Neural cell (in vitro differentiated cells): ENCODE results near the gene SV2C. TPM values are rescaled to one million over a fixed set of nuclear protein-coding genes. Genes with fewer than 3 reads are reported as not detected.
"Not testable (repeated sequence)": the region's sequence is repeated elsewhere in the genome, so short reads cannot be mapped to it uniquely, and the experiment has no call there.

Experiments
- H2AFZ ChIP-seq: fragments of 200-600, 300-800 bp; sonication (generic), shearing (Covaris generic); 2 replicates; pipeline ENCODE4 v1.6.0; 2014; ENCODE audit warnings: low read depth, mild to moderate bottlenecking, antibody characterized with exemption, low read length, moderate library complexity
- H3F3A ChIP-seq: fragments of 200-600 bp; shearing (Covaris generic); 2 replicates; pipeline ENCODE4 v1.6.1; 2016; ENCODE audit warnings: mild to moderate bottlenecking, moderate library complexity, mixed read lengths, antibody characterized with exemption, low read length; ENCODE audit not compliant: insufficient read depth, poor library complexity, severe bottlenecking
- H3K27ac ChIP-seq: fragments of 200-600, 300-800 bp; sonication (generic), shearing (Covaris generic); 2 replicates; pipeline ENCODE4 v1.5.1; 2014; ENCODE audit warnings: mild to moderate bottlenecking, low read length, moderate library complexity
- H3K27me3 ChIP-seq: fragments of 300-800, 200-600 bp; sonication (generic), shearing (Covaris generic); 2 replicates; pipeline ENCODE4 v1.6.0; 2014; ENCODE audit warnings: mild to moderate bottlenecking, low read depth, low read length, moderate library complexity; ENCODE audit not compliant: insufficient read depth
- H3K36me3 ChIP-seq: fragments of 300-800, 200-600 bp; sonication (generic), shearing (Covaris generic); 2 replicates; pipeline ENCODE4 v1.5.1; 2014; ENCODE audit warnings: mild to moderate bottlenecking, antibody characterized with exemption, low read length, moderate library complexity; ENCODE audit not compliant: insufficient read depth
- H3K4me2 ChIP-seq: fragments of 300-800, 200-600 bp; sonication (generic), shearing (Covaris generic); 2 replicates; pipeline ENCODE4 v1.6.0; 2014; ENCODE audit warnings: mild to moderate bottlenecking, low read length
- H3K4me3 ChIP-seq: fragments of 300-800, 200-600 bp; sonication (generic), shearing (Covaris generic); 2 replicates; pipeline ENCODE4 v1.5.1; 2014; ENCODE audit warnings: mild to moderate bottlenecking, low read length, moderate library complexity
- H3K79me2 ChIP-seq: fragments of 200-600 bp; shearing (Covaris generic); replicated peaks from 2 replicates; pipeline ENCODE4 v1.6.0; 2014; ENCODE audit warnings: mild to moderate bottlenecking, low read length, moderate library complexity; ENCODE audit not compliant: insufficient read depth
- H3K9ac ChIP-seq: fragments of 300-800, 200-600 bp; sonication (generic), shearing (Covaris generic); 2 replicates; pipeline ENCODE4 v1.6.1; 2016; ENCODE audit warnings: mild to moderate bottlenecking, low read length, mixed read lengths
- H3K9me2 ChIP-seq: fragments of 200-600 bp; shearing (Covaris generic); 2 replicates; pipeline ENCODE4 v1.6.1; 2016; ENCODE audit warnings: mild to moderate bottlenecking, low read length, mixed read lengths; ENCODE audit not compliant: insufficient read depth
- H3K9me3 ChIP-seq: fragments of 200-600, 300-800 bp; sonication (generic), shearing (Covaris generic); 2 replicates; pipeline ENCODE4 v1.6.1; 2016; ENCODE audit warnings: mild to moderate bottlenecking, mixed run types, low read length, moderate library complexity, mixed read lengths
- H4K20me1 ChIP-seq: fragments of 200-600 bp; shearing (Covaris generic); 2 replicates; pipeline ENCODE4 v1.6.1; 2016; ENCODE audit warnings: mild to moderate bottlenecking, mixed run types; ENCODE audit not compliant: insufficient read depth
- EP300 ChIP-seq: fragments of 450-650 bp; conservative IDR thresholded peaks from 2 replicates; pipeline ENCODE4 v1.6.1; 2014; ENCODE audit warnings: antibody characterized with exemption, mild to moderate bottlenecking, moderate library complexity; ENCODE audit not compliant: poor library complexity, severe bottlenecking
- EZH2 ChIP-seq: fragments of 200-600, 300-800 bp; shearing (Covaris generic), sonication (generic); IDR thresholded peaks from 2 replicates; pipeline ENCODE4 v1.6.1; 2014; ENCODE audit warnings: antibody characterized with exemption, low read length, borderline replicate concordance, mild to moderate bottlenecking; ENCODE audit not compliant: insufficient read depth, poor library complexity, severe bottlenecking
- MXI1 ChIP-seq: fragments of 450-650 bp; conservative IDR thresholded peaks from 2 replicates; pipeline ENCODE4 v1.6.1; 2014; ENCODE audit warnings: antibody characterized with exemption, mild to moderate bottlenecking; ENCODE audit not compliant: poor library complexity, severe bottlenecking
- POLR2AphosphoS5 ChIP-seq: IDR thresholded peaks from 2 replicates; pipeline ENCODE4 v1.6.1; 2012
- RAD21 ChIP-seq: fragments of 450-650 bp; conservative IDR thresholded peaks from 2 replicates; pipeline ENCODE4 v1.6.1; 2014; ENCODE audit warnings: antibody characterized with exemption, mild to moderate bottlenecking, moderate library complexity
- SMC3 ChIP-seq: fragments of 450-650 bp; conservative IDR thresholded peaks from 2 replicates; pipeline ENCODE4 v1.6.1; 2014; ENCODE audit warnings: antibody characterized with exemption, mild to moderate bottlenecking, moderate library complexity; ENCODE audit not compliant: poor library complexity
- TAF1 ChIP-seq: IDR thresholded peaks from 2 replicates; pipeline ENCODE4 v1.6.1; 2012; ENCODE audit warnings: low read depth
- polyA plus RNA-seq: library from polyadenylated mRNA; depleted of rRNA; stranded (reverse); fragments of >200 nt; gene quantifications from 2 replicates; pipeline ENCODE4 v1.2.3, GENCODE V29; 2014
- TF ChIP-seq, protein P1 (sequence below): fragments of 450-650 bp; IDR thresholded peaks from 2 replicates; pipeline ENCODE4 v1.5.1; 2014; ENCODE audit warnings: antibody characterized with exemption, mild to moderate bottlenecking, moderate library complexity; ENCODE audit not compliant: poor library complexity, severe bottlenecking
- TF ChIP-seq, protein P2 (sequence below): IDR thresholded peaks from 2 replicates; pipeline ENCODE4 v1.6.1; 2012; ENCODE audit warnings: borderline replicate concordance

Gene SV2C
- polyA plus RNA-seq, 1 donor from 2014 or later = 0.45 TPM

DNA sequence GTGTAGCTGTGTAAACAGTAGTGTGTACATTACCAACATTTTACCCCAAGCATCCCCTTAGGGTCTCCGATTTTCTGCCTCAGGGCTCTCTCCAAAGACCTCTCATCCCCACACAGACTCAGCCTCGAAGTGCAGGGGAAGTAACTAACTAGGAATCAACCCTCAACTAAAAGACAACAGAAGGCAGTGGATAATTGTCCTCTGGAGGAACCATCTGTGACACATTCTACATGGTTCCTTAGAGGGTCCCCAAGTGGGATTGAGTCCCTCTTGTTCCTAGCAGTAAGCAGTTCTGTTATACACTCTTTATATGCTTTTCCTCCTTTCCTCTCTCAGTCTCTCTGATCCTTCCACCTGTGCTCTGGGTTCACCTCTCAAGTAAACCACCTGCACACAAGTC is 157.2 kb downstream of the SV2C start:
- no peak overlapping the region for H3K27ac ChIP-seq
- H3K9me3 ChIP-seq = no peaks in the 10 kb centered on the region
- no peak overlapping the region for H2AFZ ChIP-seq
- no peaks in the 10 kb centered on the region for H3K9me2 ChIP-seq
- H3F3A ChIP-seq = no peaks in the 10 kb centered on the region
- H3K4me2 ChIP-seq = no peak overlapping the region
- no peaks in the 10 kb centered on the region for H4K20me1 ChIP-seq
- TF ChIP-seq MXI1 (no peak), EP300 (no peak), TAF1 (no peak), RAD21 (no peak), POLR2AphosphoS5 (no peak), SMC3 (no peak), EZH2 (no peak)
- TF ChIP-seq, protein P1, sequence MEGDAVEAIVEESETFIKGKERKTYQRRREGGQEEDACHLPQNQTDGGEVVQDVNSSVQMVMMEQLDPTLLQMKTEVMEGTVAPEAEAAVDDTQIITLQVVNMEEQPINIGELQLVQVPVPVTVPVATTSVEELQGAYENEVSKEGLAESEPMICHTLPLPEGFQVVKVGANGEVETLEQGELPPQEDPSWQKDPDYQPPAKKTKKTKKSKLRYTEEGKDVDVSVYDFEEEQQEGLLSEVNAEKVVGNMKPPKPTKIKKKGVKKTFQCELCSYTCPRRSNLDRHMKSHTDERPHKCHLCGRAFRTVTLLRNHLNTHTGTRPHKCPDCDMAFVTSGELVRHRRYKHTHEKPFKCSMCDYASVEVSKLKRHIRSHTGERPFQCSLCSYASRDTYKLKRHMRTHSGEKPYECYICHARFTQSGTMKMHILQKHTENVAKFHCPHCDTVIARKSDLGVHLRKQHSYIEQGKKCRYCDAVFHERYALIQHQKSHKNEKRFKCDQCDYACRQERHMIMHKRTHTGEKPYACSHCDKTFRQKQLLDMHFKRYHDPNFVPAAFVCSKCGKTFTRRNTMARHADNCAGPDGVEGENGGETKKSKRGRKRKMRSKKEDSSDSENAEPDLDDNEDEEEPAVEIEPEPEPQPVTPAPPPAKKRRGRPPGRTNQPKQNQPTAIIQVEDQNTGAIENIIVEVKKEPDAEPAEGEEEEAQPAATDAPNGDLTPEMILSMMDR = no peak
- TF ChIP-seq, protein P2, sequence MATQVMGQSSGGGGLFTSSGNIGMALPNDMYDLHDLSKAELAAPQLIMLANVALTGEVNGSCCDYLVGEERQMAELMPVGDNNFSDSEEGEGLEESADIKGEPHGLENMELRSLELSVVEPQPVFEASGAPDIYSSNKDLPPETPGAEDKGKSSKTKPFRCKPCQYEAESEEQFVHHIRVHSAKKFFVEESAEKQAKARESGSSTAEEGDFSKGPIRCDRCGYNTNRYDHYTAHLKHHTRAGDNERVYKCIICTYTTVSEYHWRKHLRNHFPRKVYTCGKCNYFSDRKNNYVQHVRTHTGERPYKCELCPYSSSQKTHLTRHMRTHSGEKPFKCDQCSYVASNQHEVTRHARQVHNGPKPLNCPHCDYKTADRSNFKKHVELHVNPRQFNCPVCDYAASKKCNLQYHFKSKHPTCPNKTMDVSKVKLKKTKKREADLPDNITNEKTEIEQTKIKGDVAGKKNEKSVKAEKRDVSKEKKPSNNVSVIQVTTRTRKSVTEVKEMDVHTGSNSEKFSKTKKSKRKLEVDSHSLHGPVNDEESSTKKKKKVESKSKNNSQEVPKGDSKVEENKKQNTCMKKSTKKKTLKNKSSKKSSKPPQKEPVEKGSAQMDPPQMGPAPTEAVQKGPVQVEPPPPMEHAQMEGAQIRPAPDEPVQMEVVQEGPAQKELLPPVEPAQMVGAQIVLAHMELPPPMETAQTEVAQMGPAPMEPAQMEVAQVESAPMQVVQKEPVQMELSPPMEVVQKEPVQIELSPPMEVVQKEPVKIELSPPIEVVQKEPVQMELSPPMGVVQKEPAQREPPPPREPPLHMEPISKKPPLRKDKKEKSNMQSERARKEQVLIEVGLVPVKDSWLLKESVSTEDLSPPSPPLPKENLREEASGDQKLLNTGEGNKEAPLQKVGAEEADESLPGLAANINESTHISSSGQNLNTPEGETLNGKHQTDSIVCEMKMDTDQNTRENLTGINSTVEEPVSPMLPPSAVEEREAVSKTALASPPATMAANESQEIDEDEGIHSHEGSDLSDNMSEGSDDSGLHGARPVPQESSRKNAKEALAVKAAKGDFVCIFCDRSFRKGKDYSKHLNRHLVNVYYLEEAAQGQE = no peak
- H3K79me2 ChIP-seq = no peaks in the 10 kb centered on the region
- no peak overlapping the region for H3K4me3 ChIP-seq
- H3K36me3 ChIP-seq = no peaks in the 10 kb centered on the region
- H3K27me3 ChIP-seq = no peaks in the 10 kb centered on the region
- no peak overlapping the region for H3K9ac ChIP-seq

DNA sequence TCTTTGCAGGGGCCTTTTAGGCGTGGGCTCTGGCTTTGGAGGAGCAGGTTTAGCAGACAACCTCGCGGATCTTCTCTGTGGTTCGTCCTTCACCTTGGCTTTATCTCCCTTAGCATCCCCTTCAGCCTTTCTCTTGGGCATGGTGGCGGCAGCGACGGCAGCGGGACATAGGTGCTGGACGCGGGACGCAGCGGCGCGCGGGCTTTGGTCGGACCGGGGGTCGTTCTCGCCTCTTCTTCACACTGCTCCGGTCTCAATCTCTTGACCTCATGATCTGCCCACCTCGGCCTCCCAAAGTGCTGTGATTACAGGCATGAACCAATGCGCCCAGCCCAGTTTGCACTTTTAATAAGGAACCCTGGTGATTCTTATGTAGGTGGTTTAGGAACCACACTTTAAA is 159.0 kb downstream of the SV2C start:
- not testable (repeated sequence) for H3K27me3 ChIP-seq, H3K4me3 ChIP-seq, H3K9me2 ChIP-seq, H3K36me3 ChIP-seq, H3F3A ChIP-seq, H4K20me1 ChIP-seq, H3K9ac ChIP-seq, H3K9me3 ChIP-seq, H3K27ac ChIP-seq, H3K4me2 ChIP-seq, H2AFZ ChIP-seq, H3K79me2 ChIP-seq

DNA sequence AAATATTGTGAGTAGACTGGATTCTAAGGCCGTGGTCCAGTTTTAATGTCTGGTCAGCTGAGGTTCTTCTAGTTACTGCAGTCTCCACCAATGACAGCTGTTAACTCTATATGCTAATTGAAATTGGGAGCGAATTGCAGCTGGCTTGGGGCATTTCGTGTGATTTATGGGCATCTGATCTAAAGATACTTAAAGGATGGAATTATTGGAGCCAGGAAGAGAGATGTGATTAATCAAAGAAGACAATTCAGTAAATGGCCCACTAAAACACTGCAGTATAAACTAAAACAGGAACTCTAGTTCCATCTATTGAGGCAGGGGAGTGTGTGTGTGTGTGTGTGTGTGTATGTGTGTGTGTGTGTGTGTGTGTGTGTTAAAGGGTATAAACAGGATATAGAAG is 162.4 kb downstream of the SV2C start:
- H3K9me2 ChIP-seq = no peaks in the 10 kb centered on the region
- H4K20me1 ChIP-seq = no peaks in the 10 kb centered on the region
- no peak overlapping the region for H3K4me3 ChIP-seq
- H2AFZ ChIP-seq = no peak overlapping the region
- TF ChIP-seq MXI1 (no peak), TAF1 (no peak), RAD21 (no peak), POLR2AphosphoS5 (no peak), SMC3 (no peak), EZH2 (no peak), EP300 (no peak)
- TF ChIP-seq, protein P2 = no peak
- TF ChIP-seq, protein P1 = no peak
- no peaks in the 10 kb centered on the region for H3F3A ChIP-seq
- H3K36me3 ChIP-seq = no peaks in the 10 kb centered on the region
- H3K9ac ChIP-seq = no peak overlapping the region
- no peak overlapping the region for H3K27ac ChIP-seq
- H3K79me2 ChIP-seq = no peaks in the 10 kb centered on the region
- H3K27me3 ChIP-seq = no peaks in the 10 kb centered on the region
- H3K4me2 ChIP-seq = no peak overlapping the region
- H3K9me3 ChIP-seq = no peaks in the 10 kb centered on the region
